ENCODE data around the gene MYF6.

MYF6 gene

DNA sequence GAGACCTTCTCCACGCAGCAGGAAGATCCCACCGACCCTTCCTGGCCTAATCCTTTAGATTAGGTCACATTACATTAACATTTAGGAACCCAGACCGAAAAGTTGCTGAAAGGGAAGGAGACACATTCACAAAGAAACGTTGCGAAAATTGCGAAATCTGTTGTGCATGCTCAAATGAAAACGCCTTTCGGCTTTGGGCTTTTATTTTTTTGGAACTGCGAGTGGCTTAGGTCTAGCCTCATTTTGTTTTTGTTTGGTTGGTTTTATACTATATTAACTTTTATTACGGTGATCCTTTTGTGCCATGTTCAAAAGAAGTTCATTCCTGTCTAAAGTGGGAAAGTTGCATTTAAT lies 1.5 kb downstream of the MYF6 start:
- Histone ChIP-seq H3K79me2 (ENCODE audit: insufficient read depth, low read length) (no peaks in the 10 kb centered on the region), H3K9me3 (ENCODE audit: insufficient read depth, low read length, severe bottlenecking) (no peaks in the 10 kb centered on the region), H3K4me3 (ENCODE audit: low read depth in 1 of 2, low read length in 2 of 2) (no peak overlapping the region), H3K9ac (ENCODE audit: low read depth, low read length) (no peak overlapping the region), H3K27ac (ENCODE audit: low read length) (no peak overlapping the region), H3K4me2 (ENCODE audit: insufficient read depth, low read length) (no peak overlapping the region), H4K20me1 (ENCODE audit: insufficient read depth, low read length) (no peaks in the 10 kb centered on the region), H3K27me3 (ENCODE audit: insufficient read depth, low read length, poor library complexity) (no peaks in the 10 kb centered on the region), H3K4me1 (ENCODE audit: insufficient read depth, low read length) (no peaks in the 10 kb centered on the region), H3K36me3 (ENCODE audit: insufficient read depth, low read length) (no peaks in the 10 kb centered on the region), H2AFZ (ENCODE audit: low read depth, low read length) (no peak overlapping the region)
- no peak for DNase-seq
- no peak for ATAC-seq (ENCODE audit: insufficient read depth, low read depth)
- TF ChIP-seq, protein P1, sequence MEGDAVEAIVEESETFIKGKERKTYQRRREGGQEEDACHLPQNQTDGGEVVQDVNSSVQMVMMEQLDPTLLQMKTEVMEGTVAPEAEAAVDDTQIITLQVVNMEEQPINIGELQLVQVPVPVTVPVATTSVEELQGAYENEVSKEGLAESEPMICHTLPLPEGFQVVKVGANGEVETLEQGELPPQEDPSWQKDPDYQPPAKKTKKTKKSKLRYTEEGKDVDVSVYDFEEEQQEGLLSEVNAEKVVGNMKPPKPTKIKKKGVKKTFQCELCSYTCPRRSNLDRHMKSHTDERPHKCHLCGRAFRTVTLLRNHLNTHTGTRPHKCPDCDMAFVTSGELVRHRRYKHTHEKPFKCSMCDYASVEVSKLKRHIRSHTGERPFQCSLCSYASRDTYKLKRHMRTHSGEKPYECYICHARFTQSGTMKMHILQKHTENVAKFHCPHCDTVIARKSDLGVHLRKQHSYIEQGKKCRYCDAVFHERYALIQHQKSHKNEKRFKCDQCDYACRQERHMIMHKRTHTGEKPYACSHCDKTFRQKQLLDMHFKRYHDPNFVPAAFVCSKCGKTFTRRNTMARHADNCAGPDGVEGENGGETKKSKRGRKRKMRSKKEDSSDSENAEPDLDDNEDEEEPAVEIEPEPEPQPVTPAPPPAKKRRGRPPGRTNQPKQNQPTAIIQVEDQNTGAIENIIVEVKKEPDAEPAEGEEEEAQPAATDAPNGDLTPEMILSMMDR (IDR thresholded peaks at IDR 0.05; ENCODE audit: borderline replicate concordance, extremely low read depth, low read length, poor library complexity, severe bottlenecking) = no peak
- no peak for TF ChIP-seq EZH2 (IDR thresholded peaks at IDR 0.05; ENCODE audit: borderline replicate concordance, low read depth, low read length, severe bottlenecking)

DNA sequence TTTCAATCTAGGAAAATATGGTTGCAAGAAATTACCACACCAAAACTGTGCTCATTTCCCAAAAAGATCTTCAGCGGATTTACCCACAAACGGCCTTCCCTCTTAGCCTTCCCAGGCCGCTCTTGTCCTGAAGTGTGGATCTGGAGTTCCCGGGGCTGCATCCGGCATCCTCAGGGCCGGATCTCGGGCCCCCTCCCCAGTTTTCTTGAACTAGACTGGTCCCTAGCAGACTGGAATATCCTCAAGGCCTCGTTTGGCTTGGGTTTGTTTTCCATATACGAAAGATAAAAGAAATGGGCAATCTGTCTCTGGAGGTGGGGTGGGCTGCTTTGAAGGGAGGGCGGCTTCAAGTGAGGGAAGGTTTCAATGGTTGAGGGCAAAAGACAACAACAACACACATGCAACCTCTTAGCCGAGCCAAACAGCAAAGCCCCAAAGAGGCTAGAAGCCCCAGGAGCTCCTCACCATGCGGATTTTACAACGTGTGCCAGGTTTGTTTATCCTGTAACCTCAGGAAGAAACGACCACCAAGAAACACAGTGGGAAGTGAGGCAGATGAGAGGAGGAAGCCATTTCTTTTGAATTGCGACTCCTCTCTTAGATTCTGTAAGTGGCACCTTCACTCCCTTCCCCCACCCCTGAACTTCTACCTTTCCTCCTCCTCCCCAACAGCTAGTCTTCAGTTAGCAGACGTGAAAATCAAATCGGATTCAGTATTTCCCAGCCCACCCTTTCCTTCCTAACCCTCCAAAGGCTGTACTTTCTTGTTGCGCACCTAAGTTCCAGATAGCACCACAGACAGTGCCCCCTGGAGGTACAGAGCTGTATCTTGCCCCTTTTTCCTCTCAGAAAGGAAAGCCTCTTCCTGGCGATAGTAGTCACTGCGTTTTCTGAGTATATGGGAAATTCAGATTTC lies 2.6 kb downstream of the MYF6 start:
- Histone ChIP-seq H3K27me3 (ENCODE audit: insufficient read depth, low read length, poor library complexity) (no peaks in the 10 kb centered on the region), H3K4me1 (ENCODE audit: insufficient read depth, low read length) (no peaks in the 10 kb centered on the region), H3K4me2 (ENCODE audit: insufficient read depth, low read length) (no peak overlapping the region), H3K79me2 (ENCODE audit: insufficient read depth, low read length) (no peaks in the 10 kb centered on the region), H3K9ac (ENCODE audit: low read depth, low read length) (no peak overlapping the region), H4K20me1 (ENCODE audit: insufficient read depth, low read length) (no peaks in the 10 kb centered on the region), H3K4me3 (ENCODE audit: low read depth in 1 of 2, low read length in 2 of 2) (no peak overlapping the region), H3K36me3 (ENCODE audit: insufficient read depth, low read length) (no peaks in the 10 kb centered on the region), H2AFZ (ENCODE audit: low read depth, low read length) (no peak overlapping the region), H3K27ac (ENCODE audit: low read length) (no peak overlapping the region), H3K9me3 (ENCODE audit: insufficient read depth, low read length, severe bottlenecking) (no peaks in the 10 kb centered on the region)
- no peak for ATAC-seq (ENCODE audit: insufficient read depth, low read depth)
- TF ChIP-seq, protein P1 (IDR thresholded peaks at IDR 0.05; ENCODE audit: borderline replicate concordance, extremely low read depth, low read length, poor library complexity, severe bottlenecking) = peak; percentile 41
- no peak for TF ChIP-seq EZH2 (IDR thresholded peaks at IDR 0.05; ENCODE audit: borderline replicate concordance, low read depth, low read length, severe bottlenecking)
- DNase-seq = no peak

DNA sequence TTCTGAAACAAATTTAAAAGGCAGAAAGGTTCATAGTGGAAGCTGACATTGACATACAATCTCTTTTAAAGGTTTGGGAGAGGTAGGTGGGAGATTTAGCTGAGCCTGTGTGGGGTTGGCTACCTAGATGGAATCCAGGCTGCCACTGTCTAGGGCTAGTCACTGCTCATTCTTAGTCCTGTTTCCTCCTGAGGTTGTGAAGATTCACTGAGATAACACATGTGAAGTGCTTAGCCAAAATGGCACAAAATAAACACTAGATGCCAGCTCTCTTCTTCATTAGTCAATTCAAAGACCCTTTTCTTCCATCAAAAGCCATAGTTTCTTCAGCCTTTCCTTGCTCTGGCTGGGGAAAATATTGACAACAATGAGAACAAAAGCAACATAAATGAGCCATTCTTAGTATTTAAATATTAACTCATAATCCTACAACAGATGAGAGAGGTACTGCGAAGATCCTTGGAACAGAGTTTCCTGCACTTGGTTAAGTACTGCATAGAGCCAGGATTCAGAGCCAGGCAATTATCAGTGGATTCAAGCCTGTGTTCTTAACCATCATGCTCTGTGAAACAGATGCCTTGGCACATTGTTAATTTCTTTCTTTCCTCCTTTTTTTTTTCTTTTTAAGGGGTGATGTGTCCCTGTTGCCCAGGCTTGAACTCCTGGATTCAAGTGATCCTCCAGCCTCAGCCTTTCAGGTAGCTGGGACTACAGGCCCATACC lies 3.5 kb downstream of the MYF6 start:
- H3K27ac ChIP-seq (ENCODE audit: low read length) = no peak overlapping the region
- H3K9me3 ChIP-seq (ENCODE audit: insufficient read depth, low read length, severe bottlenecking) = no peaks in the 10 kb centered on the region
- no peak overlapping the region for H3K9ac ChIP-seq (ENCODE audit: low read depth, low read length)
- no peak for DNase-seq
- no peaks in the 10 kb centered on the region for H3K79me2 ChIP-seq (ENCODE audit: insufficient read depth, low read length)
- no peaks in the 10 kb centered on the region for H3K36me3 ChIP-seq (ENCODE audit: insufficient read depth, low read length)
- TF ChIP-seq, protein P1 (IDR thresholded peaks at IDR 0.05; ENCODE audit: borderline replicate concordance, extremely low read depth, low read length, poor library complexity, severe bottlenecking) = no peak
- TF ChIP-seq EZH2 (IDR thresholded peaks at IDR 0.05; ENCODE audit: borderline replicate concordance, low read depth, low read length, severe bottlenecking) = no peak
- no peaks in the 10 kb centered on the region for H3K27me3 ChIP-seq (ENCODE audit: insufficient read depth, low read length, poor library complexity)
- H4K20me1 ChIP-seq (ENCODE audit: insufficient read depth, low read length) = no peaks in the 10 kb centered on the region
- ATAC-seq (ENCODE audit: insufficient read depth, low read depth) = no peak
- no peaks in the 10 kb centered on the region for H3K4me1 ChIP-seq (ENCODE audit: insufficient read depth, low read length)
- H2AFZ ChIP-seq (ENCODE audit: low read depth, low read length) = no peak overlapping the region
- no peak overlapping the region for H3K4me3 ChIP-seq (ENCODE audit: low read depth in 1 of 2, low read length in 2 of 2)
- H3K4me2 ChIP-seq (ENCODE audit: insufficient read depth, low read length) = no peak overlapping the region
